Heart left ventricle (tissue), 13 donors: Measurements from ENCODE around the gene ASB18.

Experiments used
- CTCF ChIP-seq, 12 donors: fragments of 200-600 bp; sonication (generic) in 4 of 12; IDR thresholded peaks; one replicate each; pipeline versions ENCODE4 v1.5.0 to v1.8.0; 2018 to 2022; ENCODE audit warnings: antibody characterized with exemption in 12 of 12, mild to moderate bottlenecking in 5 of 12
- POLR2A ChIP-seq, 2 donors: fragments of 450-650 bp; IDR thresholded peaks; one replicate each; pipeline ENCODE4 v1.6.1; 2017; ENCODE audit warnings: antibody characterized with exemption in 2 of 2, mild to moderate bottlenecking in 2 of 2, moderate library complexity in 2 of 2
- donor health status: ischemic (EF 13 %, LVEDD 7.1; RV severe dilation, severe dysfunction).
- donor health status: DM: no; HTN: yes; CAD: no.
- donor health status: DM: no; HTN: no; CAD: no.
- donor health status: ischemic (EF 25% LVEDD 6.9; RV normal size, moderate dysfunction).
- donor health status: ischemic (EF 25% LVEDD 5.7; RV mildly dilated, moderate dysfunction).
- donor health status: ischemic (EF 35%, LVEDD 5.7; RV mildly dilated, moderate dysfunction).
- donor health status: nonischemic (EF 11% LVEDD 7.7; RV severe dilation, severe dysfunction).
- donor health status: DM: yes; HTN: yes; CAD: no.
- donor health status: PGD.
- donor health status: ischemic (EF 29% LVEDD 5.4; RV normal size, mild dysfunction).
- donor health status: nonischemic (EF 23%, LVEDD 6.1; RV moderate dilation, normal function).

- TF ChIP-seq CTCF (IDR thresholded peaks at IDR 0.05) = no peak
- TF ChIP-seq POLR2A (IDR thresholded peaks at IDR 0.05) = no peak
These were observed 97.4 kb downstream of the ASB18 start for GRCh38 chr2:236166796-236167296.
